SKM-1 treated with dmso at 0.1 percent for 144 hours (cell line): ENCODE measurements around the gene CERS5.

Experiments
- DNase-seq: peaks from one replicate; lab custom pipeline; 2025; ENCODE audit not compliant: unreplicated experiment; lab: John Stamatoyannopoulos, UW

Gene CERS5

GRCh38 chr12:50132505-50133135, 34.5 kb downstream of the CERS5 start:
- DNase-seq: no peak

GRCh38 chr12:50129290-50129689, 37.9 kb downstream of the CERS5 start:
- DNase-seq: no peak

- DNase-seq: no peak
These were observed 39.6 kb downstream of the CERS5 start for GRCh38 chr12:50127546-50127945.

GRCh38 chr12:50123203-50123602, 44.0 kb downstream of the CERS5 start:
- no peak for DNase-seq

GRCh38 chr12:50121641-50122040, 45.5 kb downstream of the CERS5 start:
- DNase-seq: no peak

GRCh38 chr12:50120953-50121352, 46.2 kb downstream of the CERS5 start:
- DNase-seq: no peak

GRCh38 chr12:50120521-50120920, 46.6 kb downstream of the CERS5 start:
- DNase-seq: no peak

- DNase-seq: no peak
These were observed 47.8 kb downstream of the CERS5 start for GRCh38 chr12:50119387-50119786.

GRCh38 chr12:50117057-50117622, 50.0 kb downstream of the CERS5 start:
- DNase-seq: no peak

- DNase-seq: no peak
These were observed 54.5 kb downstream of the CERS5 start for GRCh38 chr12:50112456-50113218.

- DNase-seq: peak; percentile 90
These were observed 55.3 kb downstream of the CERS5 start, which contains the start of gene COX14 for GRCh38 chr12:50111693-50112455. Gene COX14, plus strand, starts transcription at chr12:50112236. Its CDS starts 7,808 bp downstream, at chr12:50120044.

- DNase-seq: no peak
These were observed 55.8 kb downstream of the CERS5 start for GRCh38 chr12:50111395-50111692.

GRCh38 chr12:50110762-50111351, 56.3 kb downstream of the CERS5 start:
- no peak for DNase-seq

GRCh38 chr12:50110127-50110761, 56.9 kb downstream of the CERS5 start:
- peak; percentile 13 for DNase-seq

- no peak for DNase-seq
These were observed 57.9 kb downstream of the CERS5 start for GRCh38 chr12:50109319-50109718.

- DNase-seq: no peak
These were observed 59.5 kb downstream of the CERS5 start for GRCh38 chr12:50107416-50108268.

GRCh38 chr12:50106907-50107306, 60.3 kb downstream of the CERS5 start:
- DNase-seq: no peak

GRCh38 chr12:50105913-50106450, 61.2 kb downstream of the CERS5 start:
- no peak for DNase-seq
